A549 treated with DMSO at 1 μM for 4 hours (cell line): ENCODE measurements around the gene LRRC57. TPM values are rescaled to one million over a fixed set of nuclear protein-coding genes. Genes with fewer than 3 reads are reported as not detected.

Source experiments
- total RNA-seq: library from RNA; stranded (reverse); fragments of 200-300 nt; extraction: Qiagen RNA extraction; gene quantifications from 5 replicates; pipeline ENCODE4 v1.2.3, GENCODE V29; 2022; ENCODE audit warnings: low read depth

The LRRC57 gene
- total RNA-seq, result 9.9 to 14.0 TPM (median 12.4 TPM) in 5 replicates

DNA sequence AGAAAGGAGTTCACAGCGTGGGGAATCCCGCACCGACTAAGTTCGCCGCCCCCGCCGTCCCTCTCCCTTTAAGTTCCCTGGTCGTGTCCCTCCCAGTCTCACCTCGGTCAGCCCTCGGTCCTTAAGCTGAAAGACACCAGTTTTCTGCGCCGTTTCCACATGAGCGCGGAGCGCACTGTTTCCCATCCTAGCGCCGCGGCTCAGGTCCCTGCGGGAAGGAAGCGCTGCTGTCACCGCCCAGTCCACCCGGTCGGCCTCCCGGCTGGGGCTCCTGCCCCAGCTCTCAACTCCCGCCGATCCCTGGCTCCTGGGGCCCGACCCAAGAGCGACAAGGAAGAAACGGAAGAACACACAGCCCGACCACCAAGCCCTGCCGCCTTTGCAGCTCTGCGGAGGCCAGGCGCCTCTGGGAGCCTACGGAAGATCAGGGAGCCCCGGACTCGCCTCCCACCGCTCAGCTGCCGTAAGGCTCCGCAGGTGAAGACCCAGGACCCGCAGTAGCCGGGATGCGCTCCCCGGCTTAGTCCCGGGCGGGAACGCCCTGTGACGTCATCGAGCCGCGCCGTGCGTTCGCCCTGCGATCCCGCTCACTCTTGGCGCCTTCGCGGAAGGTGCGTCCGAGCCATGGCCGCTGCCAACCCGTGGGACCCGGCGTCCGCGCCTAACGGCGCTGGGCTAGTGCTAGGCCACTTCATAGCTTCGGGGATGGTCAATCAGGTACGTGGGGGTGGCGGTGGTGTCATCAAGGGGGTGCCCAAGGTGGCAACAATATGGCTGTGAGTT is at the start of gene LRRC57, which contains the start of gene HAUS2:
LRRC57 (minus strand) TSS at position 545 of the 783 bp plus-strand sequence; CDS start at position 186, 359 bp downstream.
HAUS2 (plus strand) TSS at position 590 of the 783 bp plus-strand sequence; CDS start at position 625, 35 bp downstream.

DNA sequence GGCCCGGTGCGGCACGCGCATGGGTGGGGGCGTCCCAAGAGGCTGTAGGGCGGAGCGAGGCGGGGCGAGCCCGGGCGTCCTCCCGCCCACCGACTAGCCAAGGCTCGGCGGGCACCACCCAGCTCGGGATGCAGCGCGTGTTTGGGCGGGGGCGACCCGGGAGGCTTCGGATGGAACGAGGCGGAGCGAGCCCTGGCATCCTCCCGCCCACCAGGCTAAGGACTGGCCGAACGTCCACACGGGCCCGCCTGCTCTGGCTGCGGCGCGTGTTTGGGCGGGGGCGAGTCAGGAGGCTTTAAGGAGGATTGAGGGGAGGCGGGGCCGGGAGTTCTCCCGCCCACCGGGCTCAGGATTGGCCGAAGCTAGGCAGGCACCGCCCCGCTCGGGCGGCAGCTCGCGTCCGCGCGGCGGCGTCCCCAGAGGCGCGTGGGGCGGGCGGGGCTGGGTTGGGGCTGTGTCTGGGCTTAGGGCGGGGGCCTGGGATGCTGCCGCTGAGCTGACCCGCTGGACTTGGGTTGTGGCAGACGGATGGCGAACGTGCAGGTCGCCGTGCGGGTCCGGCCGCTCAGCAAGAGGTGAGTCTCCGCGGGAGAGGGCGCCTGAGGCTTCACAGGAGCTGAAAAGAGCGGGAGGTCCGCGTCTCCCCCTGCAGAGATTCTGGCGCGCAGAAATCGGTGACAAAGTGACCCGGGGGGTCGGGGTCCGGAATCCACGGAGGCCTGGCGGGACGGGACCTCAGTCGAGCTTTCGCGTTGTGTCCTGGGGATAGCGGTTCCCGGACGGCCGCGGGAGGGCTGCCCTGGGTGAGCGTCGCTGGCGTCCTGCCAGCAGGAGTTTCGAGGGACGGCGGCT is 26.8 kb upstream of the LRRC57 start, which contains the start of gene STARD9:
STARD9 (plus strand) TSS at position 419 of the 852 bp plus-strand sequence; CDS start at position 529, 110 bp downstream.

DNA sequence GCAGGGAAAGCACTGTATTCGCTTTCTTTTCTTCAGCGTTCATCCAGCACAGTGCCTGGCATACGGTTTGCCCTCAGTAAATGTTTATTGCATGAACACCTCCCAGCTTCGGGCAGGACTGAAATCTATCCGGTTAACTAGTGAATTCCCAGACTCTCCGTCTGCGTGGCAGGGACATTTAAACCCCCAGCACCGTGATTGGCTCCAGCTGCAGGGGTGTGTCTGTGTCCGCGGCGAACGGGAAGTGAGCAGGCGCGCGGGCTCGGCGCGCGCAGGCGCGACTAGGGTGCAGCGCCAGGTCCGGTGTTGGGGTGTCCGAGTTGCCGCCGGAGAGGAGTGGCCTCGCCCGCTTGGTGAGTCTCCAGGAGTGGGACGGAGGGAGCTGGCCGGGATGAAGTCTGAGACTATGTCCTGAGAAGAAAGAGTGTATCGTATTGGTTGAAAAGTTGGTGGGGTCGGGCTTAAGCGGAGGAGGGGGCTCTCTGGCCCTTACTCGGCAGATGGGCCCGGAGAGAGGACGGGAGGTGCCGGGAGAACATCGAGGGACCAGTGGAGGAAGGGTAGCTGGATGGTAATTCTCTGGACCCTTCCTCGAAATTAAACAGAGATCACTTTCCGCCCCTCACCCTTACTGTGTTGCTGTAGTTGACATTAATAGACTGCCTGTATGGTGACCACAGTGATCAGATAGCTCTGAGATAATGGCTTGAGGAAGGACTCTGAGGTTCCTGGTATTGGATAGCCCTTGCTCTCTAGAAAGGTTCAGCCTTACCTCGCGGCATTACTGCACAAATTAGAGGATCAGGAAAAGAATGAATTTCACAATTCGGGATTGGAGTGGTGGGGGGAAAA is 53.0 kb downstream of the LRRC57 start, which contains the start of gene SNAP23:
SNAP23 (plus strand) TSS at position 274 of the 852 bp plus-strand sequence. CDS start 16,213 bp downstream, outside the sequence.

DNA sequence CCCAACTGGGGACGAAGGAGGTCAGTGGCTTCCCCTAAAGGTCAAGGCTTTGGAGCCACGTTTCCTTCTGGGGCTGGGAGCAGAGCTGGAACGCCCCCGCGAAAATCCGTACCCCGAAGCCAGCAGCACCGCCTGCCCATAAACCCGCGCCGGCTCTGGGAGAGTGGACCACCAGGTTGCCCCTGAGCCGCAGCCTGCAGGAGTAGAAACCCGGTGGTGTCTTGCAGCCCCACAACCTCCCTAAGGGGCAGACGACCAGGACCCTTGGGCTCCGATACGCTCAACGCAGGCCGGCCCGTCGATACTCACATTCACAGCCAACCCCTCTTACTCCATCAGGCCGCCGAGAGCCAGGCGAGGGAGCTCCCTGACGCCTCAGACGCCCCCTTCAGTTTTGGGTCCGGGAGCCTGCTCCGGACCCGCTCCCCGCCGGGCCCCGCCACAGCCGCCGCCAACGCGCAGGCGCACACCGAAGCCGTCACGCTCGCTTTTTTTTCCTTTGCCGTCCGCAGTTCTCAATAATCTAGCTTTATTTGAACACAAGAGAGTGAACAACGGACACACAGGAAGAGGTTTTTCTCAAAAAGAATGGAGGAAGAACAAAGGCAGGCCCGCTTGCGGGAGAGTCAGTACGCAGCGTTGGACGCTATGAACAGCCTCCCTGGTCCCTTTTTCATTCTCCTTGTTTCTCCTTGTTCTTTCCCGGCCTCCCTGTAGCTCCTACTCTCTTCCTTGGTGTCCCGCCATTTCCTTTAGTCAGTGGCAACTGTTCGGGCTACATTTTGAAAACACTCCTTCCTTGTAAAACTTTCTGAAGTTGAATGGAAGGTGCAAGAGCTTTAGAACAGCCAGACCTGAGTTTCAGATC is 57.7 kb downstream of the LRRC57 start, which contains the start of gene ZNF106:
ZNF106 (minus strand) TSS at position 471 of the 868 bp plus-strand sequence. CDS start 18,852 bp downstream, outside the sequence.

Other genes starting within 250 kb of the LRRC57 start
- 0.21 to 0.95 TPM (median 0.23 TPM) in 5 replicates for gene CAPN3, start 189.3 kb downstream of the LRRC57 start, total RNA-seq
- 9.9 to 14.8 TPM (median 13.9 TPM) in 5 replicates for gene ZNF106, start 57.7 kb downstream of the LRRC57 start, total RNA-seq
- 15.5 to 37.7 TPM (median 21.1 TPM) in 5 replicates for gene SNAP23, start 53.2 kb downstream of the LRRC57 start, total RNA-seq
- gene HAUS2, start within 50 bp of the LRRC57 start, total RNA-seq, result 18.6 to 22.9 TPM (median 20.9 TPM) in 5 replicates
- gene STARD9, start 26.8 kb upstream of the LRRC57 start, total RNA-seq, result 1.2 to 2.0 TPM (median 1.8 TPM) in 5 replicates
- 5.7 to 7.8 TPM (median 7.2 TPM) in 5 replicates for gene CDAN1, start 188.3 kb upstream of the LRRC57 start, total RNA-seq